Nephron (organoid): Measurements from ENCODE around the gene UCK1.

ENCODE experiments used
- H3K27ac Mint-ChIP-seq, 3 experiments: 2 replicates each; pipeline ENCODE4 v1.8.0; 2020; ENCODE audit warnings: mixed read lengths in 3 of 3, mild to moderate bottlenecking in 2 of 3, moderate library complexity in 1 of 3
- H3K27me3 Mint-ChIP-seq: 2 replicates; pipeline ENCODE4 v1.8.0; 2021; ENCODE audit warnings: low read depth, mild to moderate bottlenecking, moderate library complexity, mixed read lengths
- H3K36me3 Mint-ChIP-seq: 2 replicates; pipeline ENCODE4 v1.8.0; 2020; ENCODE audit warnings: low read depth, mixed read lengths
- H3K4me1 Mint-ChIP-seq: 2 replicates; pipeline ENCODE4 v1.8.0; 2020; ENCODE audit warnings: mixed read lengths
- H3K4me3 Mint-ChIP-seq, 3 experiments: 2 replicates each; pipeline ENCODE4 v1.8.0; 2020; ENCODE audit warnings: mild to moderate bottlenecking in 3 of 3, mixed read lengths in 3 of 3, moderate library complexity in 2 of 3
- H3K9me3 Mint-ChIP-seq: 2 replicates; pipeline ENCODE4 v1.8.0; 2020; ENCODE audit warnings: mixed read lengths
- CTCF ChIP-seq, 3 experiments: fragments of 200-600 bp; sonication (generic); IDR thresholded peaks; one replicate each; pipeline ENCODE4 v1.5.0; 2021; ENCODE audit warnings: antibody characterized with exemption in 3 of 3; ENCODE audit not compliant: unreplicated experiment in 3 of 3

UCK1 gene

GRCh38 chr9:131566158-131566557 is 35.1 kb upstream of the UCK1 start:
- Mint-ChIP-seq H3K4me1 (no peaks in the 10 kb centered on the region), H3K27me3 (no peaks in the 10 kb centered on the region), H3K36me3 (peaks cover 19% of the 10 kb centered on the region), H3K4me3 (no peak overlapping the region), H3K9me3 (peaks cover 6% of the 10 kb centered on the region), H3K27ac (no peak overlapping the region)
- TF ChIP-seq CTCF (IDR thresholded peaks at IDR 0.05; ENCODE audit: unreplicated experiment in 3 of 3), result no peak

- H3K4me1 Mint-ChIP-seq, result no peaks in the 10 kb centered on the region
- H3K27ac Mint-ChIP-seq, result no peak overlapping the region
- TF ChIP-seq CTCF (IDR thresholded peaks at IDR 0.05; ENCODE audit: unreplicated experiment in 3 of 3), result no peak
- no peak overlapping the region for H3K4me3 Mint-ChIP-seq
- peaks cover 20% of the 10 kb centered on the region for H3K36me3 Mint-ChIP-seq
- no peaks in the 10 kb centered on the region for H3K27me3 Mint-ChIP-seq
- peaks cover 11% of the 10 kb centered on the region for H3K9me3 Mint-ChIP-seq
These were observed 34.3 kb upstream of the UCK1 start for GRCh38 chr9:131565369-131565768.

- peaks cover 8% of the 10 kb centered on the region for H3K36me3 Mint-ChIP-seq
- H3K27ac Mint-ChIP-seq, result no peak overlapping the region
- TF ChIP-seq CTCF (IDR thresholded peaks at IDR 0.05; ENCODE audit: unreplicated experiment in 3 of 3), result no peak
- peaks cover 8% of the 10 kb centered on the region for H3K27me3 Mint-ChIP-seq
- H3K4me3 Mint-ChIP-seq, result no peak overlapping the region
- H3K4me1 Mint-ChIP-seq, result no peaks in the 10 kb centered on the region
- peaks cover 17% of the 10 kb centered on the region for H3K9me3 Mint-ChIP-seq
These were observed 31.2 kb upstream of the UCK1 start for GRCh38 chr9:131562032-131562959.

- Mint-ChIP-seq H3K36me3 (peaks cover 4% of the 10 kb centered on the region), H3K27ac (no peak overlapping the region), H3K4me1 (no peaks in the 10 kb centered on the region), H3K9me3 (peaks cover 17% of the 10 kb centered on the region), H3K4me3 (no peak overlapping the region), H3K27me3 (peaks cover 33% of the 10 kb centered on the region)
- TF ChIP-seq CTCF (IDR thresholded peaks at IDR 0.05; ENCODE audit: unreplicated experiment in 3 of 3), result no peak
These were observed 28.4 kb upstream of the UCK1 start for GRCh38 chr9:131559421-131560000.

GRCh38 chr9:131557855-131558548 is 26.9 kb upstream of the UCK1 start:
- peaks cover 47% of the 10 kb centered on the region for H3K27me3 Mint-ChIP-seq
- H3K4me1 Mint-ChIP-seq, result no peaks in the 10 kb centered on the region
- H3K36me3 Mint-ChIP-seq, result peaks cover 4% of the 10 kb centered on the region
- H3K4me3 Mint-ChIP-seq, result no peak overlapping the region
- H3K9me3 Mint-ChIP-seq, result peaks cover 17% of the 10 kb centered on the region
- H3K27ac Mint-ChIP-seq, result no peak overlapping the region
- TF ChIP-seq CTCF (IDR thresholded peaks at IDR 0.05; ENCODE audit: unreplicated experiment in 3 of 3), result no peak
